Epithelial cell of proximal tubule (primary cell): Measurements from ENCODE around the gene MED12L. TPM values are rescaled to one million over a fixed set of nuclear protein-coding genes. Genes with fewer than 3 reads are reported as not detected.
"Not testable (repeated sequence)": the region's sequence is repeated elsewhere in the genome, so short reads cannot be mapped to it uniquely, and the experiment has no call there.

Experiments used
- DNase-seq: peaks from one replicate; pipeline ENCODE4 v3.0.0-alpha.2; 2011; ENCODE audit warnings: low read depth
- H3K4me3 ChIP-seq: 2 replicates; pipeline ENCODE4 v1.5.1; 2011; ENCODE audit warnings: low read depth, mild to moderate bottlenecking, low read length
- CTCF ChIP-seq: conservative IDR thresholded peaks from 2 replicates; pipeline ENCODE4 v1.5.1; 2012; ENCODE audit warnings: low read depth, mild to moderate bottlenecking, low read length
- total RNA-seq: library from RNA; depleted of rRNA; stranded (reverse); fragments of >200 nt; gene quantifications from 2 replicates; pipeline ENCODE4 v1.2.3, GENCODE V29; 2015

MED12L gene
- total RNA-seq, 1 donor from 2014 or later = 0.12 TPM

GRCh38 chr3:151384741-151385174 lies 299.3 kb downstream of the MED12L start, which contains the start of gene P2RY12:
P2RY12 (minus strand) TSS chr3:151384753; CDS start chr3:151338845, 45,908 bp downstream.
- no peak within 1 kb of the TSS for H3K4me3 ChIP-seq
- TF ChIP-seq CTCF = no peak
- no peak for DNase-seq

- H3K4me3 ChIP-seq = no peak overlapping the region
- no peak for DNase-seq
- no peak for TF ChIP-seq CTCF
These were observed 300.6 kb downstream of the MED12L start for GRCh38 chr3:151386056-151386455.

GRCh38 chr3:151387432-151387831 lies 302.0 kb downstream of the MED12L start:
- no peak overlapping the region for H3K4me3 ChIP-seq
- DNase-seq = no peak
- no peak for TF ChIP-seq CTCF

- no peak for DNase-seq
- no peak for TF ChIP-seq CTCF
- no peak overlapping the region for H3K4me3 ChIP-seq
These were observed 302.4 kb downstream of the MED12L start for GRCh38 chr3:151387842-151388241.

- DNase-seq = no peak
- H3K4me3 ChIP-seq = no peak overlapping the region
- no peak for TF ChIP-seq CTCF
These were observed 306.3 kb downstream of the MED12L start for GRCh38 chr3:151391720-151392119.

- DNase-seq, H3K4me3 ChIP-seq: not testable (repeated sequence)
These were observed 306.7 kb downstream of the MED12L start for GRCh38 chr3:151392191-151392590.

- TF ChIP-seq CTCF = no peak
- no peak for DNase-seq
- H3K4me3 ChIP-seq = no peak overlapping the region
These were observed 307.8 kb downstream of the MED12L start for GRCh38 chr3:151393146-151393830.
